Kasumi-1 (cell line): ENCODE data around the gene ACKR4.
"Not testable (repeated sequence)": the region's sequence is repeated elsewhere in the genome, so short reads cannot be mapped to it uniquely, and the experiment has no call there.

ENCODE experiments used
- DNase-seq, 2 experiments: peaks; one replicate each; lab custom pipeline; 2025; lab: John Stamatoyannopoulos, UW

Gene ACKR4

GRCh38 chr3:132596816-132597433 is at the start of gene ACKR4:
Gene ACKR4, plus strand, starts transcription at chr3:132597270. Its CDS starts 3,128 bp downstream, at chr3:132600398.
- no peak for DNase-seq

GRCh38 chr3:132549169-132549568 is 47.9 kb upstream of the ACKR4 start:
- DNase-seq, result no peak

GRCh38 chr3:132549890-132550578 is 47.0 kb upstream of the ACKR4 start:
- DNase-seq, result peak; percentile 14 to 17

GRCh38 chr3:132550579-132551305 is 46.3 kb upstream of the ACKR4 start:
- DNase-seq, result peak; percentile 44 to 58

- DNase-seq, result no peak
Observed at GRCh38 chr3:132553826-132554225, 43.2 kb upstream of the ACKR4 start.

- no peak for DNase-seq
Observed at GRCh38 chr3:132554437-132554836, 42.6 kb upstream of the ACKR4 start.

GRCh38 chr3:132555306-132556035 is 41.6 kb upstream of the ACKR4 start:
- no peak for DNase-seq

- DNase-seq, result not testable (repeated sequence)
Observed at GRCh38 chr3:132556036-132556386, 41.1 kb upstream of the ACKR4 start.

- no peak for DNase-seq
Observed at GRCh38 chr3:132556508-132557159, 40.4 kb upstream of the ACKR4 start.

GRCh38 chr3:132561003-132561402 is 36.1 kb upstream of the ACKR4 start:
- no peak for DNase-seq

GRCh38 chr3:132563420-132564069 is 33.5 kb upstream of the ACKR4 start:
- no peak for DNase-seq

GRCh38 chr3:132564070-132564465 is 33.0 kb upstream of the ACKR4 start:
- DNase-seq, result no peak

GRCh38 chr3:132568422-132568821 is 28.6 kb upstream of the ACKR4 start:
- DNase-seq, result no peak

- DNase-seq, result no peak
Observed at GRCh38 chr3:132569153-132569552, 27.9 kb upstream of the ACKR4 start.

- no peak for DNase-seq
Observed at GRCh38 chr3:132569580-132569979, 27.5 kb upstream of the ACKR4 start.

GRCh38 chr3:132570016-132570415 is 27.1 kb upstream of the ACKR4 start:
- no peak for DNase-seq

GRCh38 chr3:132573797-132574211 is 23.3 kb upstream of the ACKR4 start:
- no peak for DNase-seq

- no peak for DNase-seq
Observed at GRCh38 chr3:132587401-132587800, 9.7 kb upstream of the ACKR4 start.

GRCh38 chr3:132592216-132592615 is 4.9 kb upstream of the ACKR4 start:
- no peak for DNase-seq

GRCh38 chr3:132593241-132593946 is 3.7 kb upstream of the ACKR4 start:
- DNase-seq, result no peak

- no peak for DNase-seq
Observed at GRCh38 chr3:132593947-132594323, 3.1 kb upstream of the ACKR4 start.
